Testis (tissue), 2 donors: ENCODE data around the gene DIP2B.

Source experiments
- POLR2A ChIP-seq: fragments of 450-650 bp; IDR thresholded peaks from one replicate; pipeline ENCODE4 v1.6.1; 2017; ENCODE audit warnings: antibody characterized with exemption, mild to moderate bottlenecking, moderate library complexity
- TF ChIP-seq, protein P1 (sequence below), 3 experiments: fragments of 450-650 bp in 2 of 3; fragments of 200-600 bp in 1 of 3; sonication (generic) in 1 of 3; IDR thresholded peaks; one replicate each; pipeline ENCODE4 v1.5.1; 2016 to 2019; ENCODE audit warnings: antibody characterized with exemption in 3 of 3, mild to moderate bottlenecking in 2 of 3, moderate library complexity in 1 of 3

DNA sequence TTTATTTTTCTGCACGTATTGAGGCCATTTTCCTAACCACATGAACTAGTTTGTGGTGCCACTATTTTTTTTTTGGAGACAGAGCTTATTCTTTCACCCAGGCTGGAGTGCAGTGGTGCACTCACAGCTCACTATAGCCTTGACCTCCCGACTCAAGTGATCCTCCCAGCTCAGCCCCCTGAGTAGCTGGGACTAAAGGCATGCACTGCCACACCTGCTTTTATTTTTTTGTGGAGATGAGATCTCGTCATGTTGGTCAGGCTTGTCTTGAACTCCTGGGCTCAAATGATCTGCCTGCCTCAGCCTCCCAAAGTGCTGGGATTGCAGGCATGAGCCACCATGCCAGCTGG, 60.1 kb downstream of the DIP2B start:
- TF ChIP-seq, protein P1, sequence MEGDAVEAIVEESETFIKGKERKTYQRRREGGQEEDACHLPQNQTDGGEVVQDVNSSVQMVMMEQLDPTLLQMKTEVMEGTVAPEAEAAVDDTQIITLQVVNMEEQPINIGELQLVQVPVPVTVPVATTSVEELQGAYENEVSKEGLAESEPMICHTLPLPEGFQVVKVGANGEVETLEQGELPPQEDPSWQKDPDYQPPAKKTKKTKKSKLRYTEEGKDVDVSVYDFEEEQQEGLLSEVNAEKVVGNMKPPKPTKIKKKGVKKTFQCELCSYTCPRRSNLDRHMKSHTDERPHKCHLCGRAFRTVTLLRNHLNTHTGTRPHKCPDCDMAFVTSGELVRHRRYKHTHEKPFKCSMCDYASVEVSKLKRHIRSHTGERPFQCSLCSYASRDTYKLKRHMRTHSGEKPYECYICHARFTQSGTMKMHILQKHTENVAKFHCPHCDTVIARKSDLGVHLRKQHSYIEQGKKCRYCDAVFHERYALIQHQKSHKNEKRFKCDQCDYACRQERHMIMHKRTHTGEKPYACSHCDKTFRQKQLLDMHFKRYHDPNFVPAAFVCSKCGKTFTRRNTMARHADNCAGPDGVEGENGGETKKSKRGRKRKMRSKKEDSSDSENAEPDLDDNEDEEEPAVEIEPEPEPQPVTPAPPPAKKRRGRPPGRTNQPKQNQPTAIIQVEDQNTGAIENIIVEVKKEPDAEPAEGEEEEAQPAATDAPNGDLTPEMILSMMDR (IDR thresholded peaks at IDR 0.05): no peak
- TF ChIP-seq POLR2A: no peak
